ENCODE measurements around the gene ATP2B1.

Gene ATP2B1

GRCh38 chr12:89748791-89749190, 40.2 kb upstream of the ATP2B1 start:
- H3K4me3 ChIP-seq (ENCODE audit: low read length) = no peak overlapping the region
- TF ChIP-seq CTCF (IDR thresholded peaks at IDR 0.05; ENCODE audit: insufficient read depth, low read depth, low read length, missing control alignments) = no peak
- no peak for DNase-seq (ENCODE audit: low read depth)

DNA sequence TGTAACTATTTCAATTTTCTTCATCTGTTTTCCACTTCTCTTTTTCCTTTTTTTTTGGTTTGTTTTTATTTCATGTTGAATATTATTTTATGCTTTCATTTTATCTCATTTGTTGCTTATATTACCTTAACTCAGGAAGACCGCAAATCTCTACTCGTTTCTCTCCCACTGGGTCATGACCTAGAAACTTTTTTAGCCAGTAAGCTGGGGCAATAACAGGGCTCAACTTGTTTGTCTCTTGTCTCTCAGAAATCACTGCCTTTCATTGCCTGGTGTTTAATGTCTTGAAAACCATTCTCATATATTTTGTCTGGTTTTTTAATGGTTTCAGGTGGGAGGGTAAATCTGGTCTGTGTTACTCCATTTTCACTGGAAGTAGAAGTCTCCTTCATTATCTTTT, 36.6 kb upstream of the ATP2B1 start:
- DNase-seq (ENCODE audit: low read depth) = no peak
- TF ChIP-seq CTCF (IDR thresholded peaks at IDR 0.05; ENCODE audit: insufficient read depth, low read depth, low read length, missing control alignments) = no peak
- no peak overlapping the region for H3K4me3 ChIP-seq (ENCODE audit: low read length)

- no peak for TF ChIP-seq CTCF (IDR thresholded peaks at IDR 0.05; ENCODE audit: insufficient read depth, low read depth, low read length, missing control alignments)
- no peak for DNase-seq (ENCODE audit: low read depth)
- H3K4me3 ChIP-seq (ENCODE audit: low read length) = no peak overlapping the region
These were observed 33.8 kb upstream of the ATP2B1 start for GRCh38 chr12:89742337-89743022.

- no peak for TF ChIP-seq CTCF (IDR thresholded peaks at IDR 0.05; ENCODE audit: insufficient read depth, low read depth, low read length, missing control alignments)
- no peak overlapping the region for H3K4me3 ChIP-seq (ENCODE audit: low read length)
- DNase-seq (ENCODE audit: low read depth) = no peak
These were observed 32.3 kb upstream of the ATP2B1 start for GRCh38 chr12:89740943-89741342.

- DNase-seq (ENCODE audit: low read depth) = no peak
- H3K4me3 ChIP-seq (ENCODE audit: low read length) = no peak overlapping the region
- TF ChIP-seq CTCF (IDR thresholded peaks at IDR 0.05; ENCODE audit: insufficient read depth, low read depth, low read length, missing control alignments) = no peak
These were observed 28.4 kb upstream of the ATP2B1 start for GRCh38 chr12:89736995-89737394.

DNA sequence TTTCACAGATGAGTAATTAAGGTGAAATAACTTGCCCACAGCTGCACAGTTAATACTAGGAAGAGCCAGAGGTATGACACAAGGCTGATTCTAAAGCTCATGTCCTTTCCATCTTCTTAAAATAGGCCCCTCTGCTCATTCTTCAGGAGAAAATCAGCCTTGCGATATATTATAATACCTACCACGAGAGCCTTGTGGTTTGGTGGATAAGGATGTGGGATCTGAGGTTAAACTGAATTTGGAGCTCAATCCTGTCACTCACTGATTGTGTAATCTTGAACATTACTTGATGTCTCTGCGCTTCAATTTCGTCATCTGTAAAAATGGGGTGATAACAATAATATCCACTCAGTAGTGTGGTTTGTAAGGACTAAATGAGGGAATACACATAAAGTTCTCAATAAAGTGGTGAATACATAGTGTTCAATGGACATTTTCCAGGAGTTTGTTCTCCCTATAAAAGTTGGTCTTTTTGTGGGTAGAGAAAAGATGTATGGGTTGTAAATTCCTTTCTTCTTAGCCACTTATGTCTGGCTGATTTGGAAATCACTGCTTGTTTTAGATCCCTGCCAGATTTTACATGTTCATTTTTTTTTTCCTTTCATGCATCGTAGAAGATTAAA, 25.1 kb upstream of the ATP2B1 start:
- no peak overlapping the region for H3K4me3 ChIP-seq (ENCODE audit: low read length)
- DNase-seq (ENCODE audit: low read depth) = peak; percentile 71
- no peak for TF ChIP-seq CTCF (IDR thresholded peaks at IDR 0.05; ENCODE audit: insufficient read depth, low read depth, low read length, missing control alignments)

GRCh38 chr12:89732522-89732921, 23.9 kb upstream of the ATP2B1 start:
- DNase-seq (ENCODE audit: low read depth) = no peak
- no peak for TF ChIP-seq CTCF (IDR thresholded peaks at IDR 0.05; ENCODE audit: insufficient read depth, low read depth, low read length, missing control alignments)
- H3K4me3 ChIP-seq (ENCODE audit: low read length) = no peak overlapping the region

All from epithelial cell of esophagus (primary cell).